Activated CD8-positive, alpha-beta T cell treated with anti-CD3 and anti-CD28 coated beads, Interleukin-2, amount 10 ng/mL, durations not matched to agents 7 days and 5 days (primary cell): ENCODE measurements around the gene RBM24. TPM values are rescaled to one million over a fixed set of nuclear protein-coding genes. Genes with fewer than 3 reads are reported as not detected.

Experiments
- ATAC-seq: fragments of 150-1000 bp; cut with Tn5 transposase; one replicate; pipeline ENCODE4 v1.10.0; 2021; ENCODE audit warnings: moderate library complexity
- CTCF ChIA-PET: fragments of 350-600 bp; sonication (Branson Sonifier 250); formaldehyde crosslinking; loops from one replicate; lab custom pipeline; 2021; ENCODE audit warnings: antibody characterized with exemption; lab: Charles Lee
- POLR2A ChIA-PET: fragments of 350-600 bp; sonication (Branson Sonifier 250); formaldehyde crosslinking; loops from one replicate; lab custom pipeline; 2021; ENCODE audit warnings: antibody characterized with exemption; lab: Charles Lee
- DNase-seq: peaks from one replicate; pipeline ENCODE4 v3.0.0-alpha.2; 2020
- H3K27ac Mint-ChIP-seq: one replicate; pipeline ENCODE4 v1.8.0; 2021; ENCODE audit warnings: mild to moderate bottlenecking, mixed read lengths
- H3K27me3 Mint-ChIP-seq: one replicate; pipeline ENCODE4 v1.8.0; 2021; ENCODE audit warnings: low read depth, mixed read lengths
- H3K36me3 Mint-ChIP-seq: one replicate; pipeline ENCODE4 v1.8.0; 2021; ENCODE audit warnings: low read depth, mixed read lengths
- H3K4me1 Mint-ChIP-seq: one replicate; pipeline ENCODE4 v1.8.0; 2021; ENCODE audit warnings: low read depth, mixed read lengths
- H3K4me3 Mint-ChIP-seq: one replicate; pipeline ENCODE4 v1.8.0; 2021; ENCODE audit warnings: mild to moderate bottlenecking, mixed read lengths
- H3K9me3 Mint-ChIP-seq: one replicate; pipeline ENCODE4 v1.8.0; 2022; ENCODE audit warnings: mixed read lengths; ENCODE audit not compliant: insufficient read depth
- total RNA-seq, 2 experiments: library from RNA; stranded (reverse); gene quantifications; one replicate each; pipeline ENCODE4 v1.2.3, GENCODE V29; 2021

RBM24 gene
- total RNA-seq, 2 experiments from 2014 or later: not detected

DNA sequence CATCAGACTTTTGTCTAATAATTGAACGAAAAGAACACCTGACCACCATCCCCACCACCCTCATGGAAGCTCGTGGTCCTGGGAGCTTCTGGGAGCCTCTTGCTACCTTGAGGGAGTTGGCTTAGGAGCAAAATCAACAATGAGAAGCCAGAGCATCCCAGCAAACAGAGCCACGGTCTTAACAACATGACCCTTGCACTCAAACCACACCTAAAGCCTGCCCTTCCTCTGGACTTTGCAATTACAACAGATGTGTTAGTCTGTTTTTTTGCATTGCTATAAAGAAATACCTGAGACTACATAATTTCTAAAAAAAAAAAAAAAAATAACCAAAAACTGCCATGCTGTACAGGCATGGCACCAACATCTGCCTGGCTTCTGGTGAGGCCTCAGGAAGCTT lies 9.5 kb upstream of the RBM24 start:
- CTCF ChIA-PET: no interaction called here

DNA sequence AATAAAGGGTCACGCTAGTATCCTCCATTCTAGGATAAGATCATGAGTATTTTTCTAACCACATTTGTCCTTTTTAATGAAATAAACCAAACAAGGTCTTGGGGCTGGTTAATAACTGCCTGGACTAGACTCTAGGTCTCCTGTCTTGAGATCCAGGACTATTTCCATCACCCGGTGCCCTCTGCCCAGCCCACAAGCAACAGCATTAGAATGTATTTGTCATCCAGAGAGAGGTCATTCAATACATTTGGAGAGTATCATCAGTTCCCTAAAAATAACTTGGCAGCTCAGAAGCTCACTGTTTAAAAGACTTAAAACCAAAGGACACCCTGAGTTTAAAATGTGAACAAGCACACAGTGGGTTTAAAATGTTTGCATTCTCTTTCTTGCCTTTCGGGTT lies 4.4 kb upstream of the RBM24 start:
- DNase-seq (no peak), ATAC-seq (no peak)
- Mint-ChIP-seq H3K4me3 (no peak overlapping the region), H3K27me3 (peaks cover 36% of the 10 kb centered on the region), H3K27ac (no peak overlapping the region), H3K36me3 (no peaks in the 10 kb centered on the region), H3K4me1 (peaks cover 5% of the 10 kb centered on the region), H3K9me3 (no peaks in the 10 kb centered on the region)
- ChIA-PET POLR2A (no interaction called here), CTCF (no interaction called here)

More for the DNA sequence above, 9.5 kb upstream of the RBM24 start:
- POLR2A ChIA-PET: no interaction called here
- no peaks in the 10 kb centered on the region for H3K36me3 Mint-ChIP-seq
- no peaks in the 10 kb centered on the region for H3K4me1 Mint-ChIP-seq
- H3K27me3 Mint-ChIP-seq: peaks cover 1% of the 10 kb centered on the region
- no peaks in the 10 kb centered on the region for H3K9me3 Mint-ChIP-seq
- ATAC-seq (no peak), DNase-seq (no peak)
- H3K27ac Mint-ChIP-seq: no peak overlapping the region
- no peak overlapping the region for H3K4me3 Mint-ChIP-seq

DNA sequence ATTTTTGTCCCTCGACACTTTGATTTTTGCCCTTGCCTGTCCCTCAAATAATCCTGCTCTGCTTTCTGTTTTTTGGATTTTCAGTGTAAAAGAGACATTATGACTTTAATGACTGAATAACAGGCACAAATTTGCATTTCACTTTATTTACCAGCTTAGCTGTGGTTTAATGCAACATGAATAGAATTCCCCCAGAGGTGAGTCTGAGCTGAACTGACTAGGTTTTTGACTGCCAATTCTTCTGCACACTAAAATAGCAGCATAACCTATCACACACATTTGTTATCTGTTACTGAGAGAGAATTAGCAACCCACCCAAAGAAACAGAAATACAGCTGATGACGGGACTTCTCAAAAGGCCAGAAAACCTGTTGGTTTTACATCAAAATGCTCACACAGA lies 3.9 kb upstream of the RBM24 start:
- Mint-ChIP-seq H3K4me1 (peaks cover 10% of the 10 kb centered on the region), H3K9me3 (no peaks in the 10 kb centered on the region), H3K36me3 (no peaks in the 10 kb centered on the region), H3K27me3 (peaks cover 41% of the 10 kb centered on the region), H3K4me3 (no peak overlapping the region), H3K27ac (no peak overlapping the region)
- CTCF ChIA-PET: no interaction called here
- POLR2A ChIA-PET: no interaction called here
- DNase-seq: no peak
- no peak for ATAC-seq

DNA sequence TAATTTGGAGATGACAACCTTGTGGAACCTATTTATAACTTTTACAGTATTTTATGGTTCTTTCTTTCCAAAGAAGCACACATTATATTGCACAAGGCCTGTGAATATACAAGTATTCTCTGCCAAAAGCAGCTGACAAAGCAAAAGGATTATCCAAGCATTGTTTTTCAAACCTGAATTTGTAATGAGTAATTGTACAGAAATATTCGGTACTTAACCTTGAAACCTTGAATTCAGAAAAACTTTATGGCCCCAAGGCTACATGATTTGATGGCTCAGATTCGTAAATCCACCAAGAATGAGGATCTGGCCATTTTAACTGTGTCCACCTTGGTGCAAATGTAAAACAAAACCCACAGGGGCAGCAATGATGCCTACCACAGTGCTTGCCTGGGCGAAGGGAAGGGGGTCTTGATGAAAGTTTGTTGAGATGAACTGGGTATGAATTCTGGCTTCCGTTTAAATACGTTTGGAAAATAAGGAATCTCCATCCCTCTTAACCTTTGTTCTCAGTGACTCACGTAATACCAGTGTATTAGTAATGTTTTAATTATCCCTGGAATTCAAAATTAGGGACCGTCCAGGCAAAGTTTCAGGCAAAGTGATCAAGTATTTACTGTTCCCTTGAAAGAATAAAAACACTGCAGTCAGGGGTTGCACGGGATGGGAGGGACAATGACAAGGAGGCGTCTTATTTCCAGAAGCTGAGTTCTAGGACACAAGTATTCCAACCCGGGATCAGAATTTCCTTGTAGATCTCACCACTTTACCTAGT lies 2.7 kb upstream of the RBM24 start:
- ATAC-seq: no peak
- POLR2A ChIA-PET: no interaction called here

DNA sequence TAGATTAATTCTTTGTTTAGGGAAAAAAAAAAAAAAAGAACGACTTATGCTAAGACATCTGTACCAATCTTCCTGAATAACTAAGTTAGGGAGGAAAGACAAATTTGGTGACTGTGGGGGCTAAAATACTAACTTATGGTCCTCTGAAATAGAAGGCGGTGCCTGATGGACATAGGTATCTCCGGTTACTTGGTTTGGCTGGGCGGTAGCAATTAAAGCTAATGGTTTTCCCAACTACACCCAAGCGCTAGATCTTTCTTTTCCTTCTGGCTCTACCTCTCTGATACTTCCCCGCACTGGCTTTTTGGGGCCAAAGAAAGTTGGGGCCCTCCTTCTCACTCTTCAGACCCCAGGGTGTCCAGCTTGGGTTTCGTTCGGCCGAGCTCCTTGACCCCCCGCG lies 1.0 kb upstream of the RBM24 start:
- no peak for ATAC-seq
- Mint-ChIP-seq H3K27me3 (peaks cover 52% of the 10 kb centered on the region), H3K36me3 (no peaks in the 10 kb centered on the region)

More for the DNA sequence above, 2.7 kb upstream of the RBM24 start:
- peaks cover 50% of the 10 kb centered on the region for H3K27me3 Mint-ChIP-seq
- no peaks in the 10 kb centered on the region for H3K9me3 Mint-ChIP-seq
- peaks cover 10% of the 10 kb centered on the region for H3K4me1 Mint-ChIP-seq
- no peak for DNase-seq
- no peaks in the 10 kb centered on the region for H3K36me3 Mint-ChIP-seq
- no peak overlapping the region for H3K27ac Mint-ChIP-seq
- no peak overlapping the region for H3K4me3 Mint-ChIP-seq
- CTCF ChIA-PET: no interaction called here

DNA sequence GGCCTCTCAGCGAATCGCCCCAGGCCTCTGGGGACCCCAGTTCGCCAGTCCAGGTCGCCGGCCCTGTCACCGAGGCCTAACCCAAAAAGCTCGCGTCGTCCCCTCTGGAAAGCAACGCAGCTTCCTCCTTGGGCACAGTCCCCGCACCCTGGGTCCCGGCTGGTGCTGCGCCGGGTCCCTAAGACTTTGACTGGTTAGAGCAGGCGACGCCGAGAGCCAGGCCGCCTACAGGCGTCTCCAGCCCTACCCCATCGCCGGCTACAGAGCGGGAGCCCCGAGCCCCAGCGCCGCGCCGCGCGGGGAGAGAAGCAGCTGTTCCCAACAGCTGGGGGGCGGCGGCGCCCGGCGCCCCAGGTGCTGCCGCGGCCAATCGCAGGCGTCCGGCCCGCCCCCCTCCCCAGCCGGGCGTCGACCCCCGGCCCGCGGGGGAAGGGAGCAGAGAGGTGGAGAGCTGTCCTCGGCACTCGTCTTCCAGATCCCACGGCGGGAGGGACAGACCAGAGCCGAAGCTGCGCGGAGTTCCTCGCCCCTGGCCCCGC lies 540 bp upstream of the RBM24 start:
- ATAC-seq (no peak), DNase-seq (no peak)

More for the DNA sequence above, 1.0 kb upstream of the RBM24 start:
- CTCF ChIA-PET: no interaction called here
- Mint-ChIP-seq H3K9me3 (no peaks in the 10 kb centered on the region), H3K4me3 (no peak overlapping the region), H3K27ac (no peak overlapping the region), H3K4me1 (peaks cover 10% of the 10 kb centered on the region)
- POLR2A ChIA-PET: no interaction called here
- DNase-seq: no peak

DNA sequence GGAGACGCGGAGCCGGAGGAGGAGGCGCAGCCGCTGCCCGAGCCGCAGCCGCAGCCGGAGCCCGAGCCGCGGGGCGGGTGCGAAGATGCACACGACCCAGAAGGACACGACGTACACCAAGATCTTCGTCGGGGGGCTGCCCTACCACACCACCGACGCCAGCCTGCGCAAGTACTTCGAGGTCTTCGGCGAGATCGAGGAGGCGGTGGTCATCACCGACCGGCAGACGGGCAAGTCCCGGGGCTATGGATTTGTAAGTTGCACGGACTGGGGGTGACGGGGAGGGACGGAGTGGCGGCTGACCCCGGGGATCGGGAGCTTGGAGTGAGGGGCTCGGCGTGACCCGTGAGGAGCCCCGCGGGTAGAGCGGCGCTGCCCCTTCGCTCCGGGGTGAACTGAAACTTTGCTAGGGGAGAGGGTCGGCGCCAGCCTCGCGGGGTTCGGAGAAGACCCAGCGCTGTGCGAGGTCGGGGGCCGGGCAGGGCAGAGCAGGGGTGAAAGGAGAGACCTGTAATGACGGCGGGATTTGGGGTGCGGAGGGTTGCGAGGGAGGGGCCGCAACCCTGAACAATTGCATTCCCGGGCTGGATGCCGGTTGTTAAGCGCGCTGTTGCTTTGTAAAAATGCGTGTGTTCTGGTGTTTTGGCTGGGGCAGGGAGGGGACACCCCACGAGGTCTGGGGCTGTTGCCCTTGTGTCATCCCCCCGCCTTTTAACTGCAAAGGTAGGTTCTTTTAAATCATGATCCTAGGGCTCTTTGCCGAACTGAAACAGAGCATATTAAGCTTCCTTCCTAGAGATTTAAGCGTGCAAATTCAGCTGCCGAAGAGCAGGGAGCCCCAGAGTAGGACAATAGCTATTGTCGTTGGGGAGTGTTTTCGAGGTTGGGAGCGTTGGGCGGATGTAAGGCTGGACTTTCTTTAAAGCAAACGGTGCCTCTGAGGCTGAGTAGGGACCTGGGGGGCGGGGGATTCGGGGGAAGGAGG lies 628 bp downstream of the RBM24 start:
- peak overlapping the region; percentile 62 for H3K4me3 Mint-ChIP-seq
- H3K27me3 Mint-ChIP-seq: peaks cover 56% of the 10 kb centered on the region
- CTCF ChIA-PET: no interaction called here
- H3K36me3 Mint-ChIP-seq: no peaks in the 10 kb centered on the region
- DNase-seq: no peak
- POLR2A ChIA-PET: no interaction called here
- peaks cover 10% of the 10 kb centered on the region for H3K4me1 Mint-ChIP-seq
- H3K27ac Mint-ChIP-seq: peak overlapping the region; percentile 63
- no peak for ATAC-seq
- no peaks in the 10 kb centered on the region for H3K9me3 Mint-ChIP-seq

More for the DNA sequence above, 540 bp upstream of the RBM24 start:
- Mint-ChIP-seq H3K9me3 (no peaks in the 10 kb centered on the region), H3K36me3 (no peaks in the 10 kb centered on the region), H3K27ac (no peak overlapping the region), H3K27me3 (peaks cover 54% of the 10 kb centered on the region), H3K4me1 (peaks cover 10% of the 10 kb centered on the region), H3K4me3 (no peak overlapping the region)
- ChIA-PET CTCF (no interaction called here), POLR2A (no interaction called here)

DNA sequence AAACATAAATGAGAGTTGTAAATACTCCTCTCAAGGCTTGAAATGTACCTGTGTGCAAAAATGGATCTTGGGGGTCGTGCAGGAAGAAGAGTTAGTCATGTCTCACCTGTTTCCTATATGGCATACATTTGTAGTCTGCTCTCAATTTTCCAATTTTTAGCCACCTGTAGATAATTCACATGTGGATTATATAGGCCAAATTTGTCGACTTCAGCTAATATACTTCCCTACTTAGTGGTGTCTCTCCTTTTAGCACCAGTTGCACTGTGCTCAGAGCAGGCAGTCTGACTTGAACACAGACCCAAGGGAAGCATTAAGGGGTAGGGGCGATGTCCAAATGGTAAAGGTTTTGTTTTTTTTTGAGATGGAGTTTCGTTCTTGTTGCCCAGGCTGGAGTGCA lies 1.9 kb downstream of the RBM24 start:
- Mint-ChIP-seq H3K4me3 (no peak overlapping the region), H3K27ac (no peak overlapping the region)

DNA sequence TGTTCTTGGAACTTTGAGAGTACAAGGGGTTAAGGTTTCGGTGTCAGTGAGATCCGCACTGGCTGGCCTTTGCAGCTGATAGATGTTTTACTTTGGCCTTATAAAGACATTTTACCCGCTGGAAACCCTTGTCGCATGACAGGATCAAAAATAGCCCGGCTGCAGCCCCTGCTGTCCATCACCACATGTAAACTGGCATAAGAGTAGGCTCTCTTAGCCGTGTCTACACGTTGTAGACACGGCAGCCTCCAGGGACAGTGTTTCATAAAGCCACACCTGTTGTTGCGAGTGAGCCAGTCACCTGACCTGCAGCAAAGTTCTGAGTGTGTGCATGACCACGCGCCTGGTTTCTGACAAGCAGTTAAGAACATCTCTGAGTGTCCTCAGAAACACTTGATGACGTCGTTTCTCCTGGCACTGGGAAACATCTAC lies 8.5 kb downstream of the RBM24 start:
- Mint-ChIP-seq H3K4me3 (no peak overlapping the region), H3K36me3 (no peaks in the 10 kb centered on the region), H3K4me1 (no peaks in the 10 kb centered on the region), H3K27ac (no peak overlapping the region), H3K9me3 (no peaks in the 10 kb centered on the region), H3K27me3 (peaks cover 10% of the 10 kb centered on the region)
- POLR2A ChIA-PET: no interaction called here
- ATAC-seq (no peak), DNase-seq (no peak)
- CTCF ChIA-PET: no interaction called here

More for the DNA sequence above, 1.9 kb downstream of the RBM24 start:
- H3K27me3 Mint-ChIP-seq: peaks cover 50% of the 10 kb centered on the region
- H3K36me3 Mint-ChIP-seq: no peaks in the 10 kb centered on the region
- ATAC-seq: no peak
- H3K4me1 Mint-ChIP-seq: peaks cover 10% of the 10 kb centered on the region
- DNase-seq: no peak
- no peaks in the 10 kb centered on the region for H3K9me3 Mint-ChIP-seq
- CTCF ChIA-PET: no interaction called here
- POLR2A ChIA-PET: no interaction called here

DNA sequence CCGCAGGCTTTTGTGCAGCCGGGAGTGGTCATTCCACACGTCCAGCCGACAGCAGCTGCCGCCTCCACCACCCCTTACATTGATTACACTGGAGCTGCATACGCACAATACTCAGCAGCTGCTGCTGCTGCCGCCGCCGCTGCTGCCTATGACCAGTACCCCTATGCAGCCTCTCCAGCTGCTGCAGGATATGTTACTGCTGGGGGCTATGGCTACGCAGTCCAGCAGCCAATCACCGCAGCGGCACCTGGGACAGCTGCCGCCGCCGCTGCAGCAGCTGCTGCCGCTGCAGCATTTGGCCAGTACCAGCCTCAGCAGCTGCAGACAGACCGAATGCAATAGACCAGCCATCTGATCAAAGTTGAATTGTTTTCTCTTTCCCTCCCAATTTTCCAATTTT lies 10.6 kb downstream of the RBM24 start:
- CTCF ChIA-PET: no interaction called here
- H3K4me3 Mint-ChIP-seq: no peak overlapping the region
- DNase-seq: no peak
- H3K9me3 Mint-ChIP-seq: no peaks in the 10 kb centered on the region
- H3K36me3 Mint-ChIP-seq: no peaks in the 10 kb centered on the region
- ATAC-seq: no peak
- POLR2A ChIA-PET: no interaction called here
- no peak overlapping the region for H3K27ac Mint-ChIP-seq
- H3K4me1 Mint-ChIP-seq: no peaks in the 10 kb centered on the region
- H3K27me3 Mint-ChIP-seq: peaks cover 3% of the 10 kb centered on the region

DNA sequence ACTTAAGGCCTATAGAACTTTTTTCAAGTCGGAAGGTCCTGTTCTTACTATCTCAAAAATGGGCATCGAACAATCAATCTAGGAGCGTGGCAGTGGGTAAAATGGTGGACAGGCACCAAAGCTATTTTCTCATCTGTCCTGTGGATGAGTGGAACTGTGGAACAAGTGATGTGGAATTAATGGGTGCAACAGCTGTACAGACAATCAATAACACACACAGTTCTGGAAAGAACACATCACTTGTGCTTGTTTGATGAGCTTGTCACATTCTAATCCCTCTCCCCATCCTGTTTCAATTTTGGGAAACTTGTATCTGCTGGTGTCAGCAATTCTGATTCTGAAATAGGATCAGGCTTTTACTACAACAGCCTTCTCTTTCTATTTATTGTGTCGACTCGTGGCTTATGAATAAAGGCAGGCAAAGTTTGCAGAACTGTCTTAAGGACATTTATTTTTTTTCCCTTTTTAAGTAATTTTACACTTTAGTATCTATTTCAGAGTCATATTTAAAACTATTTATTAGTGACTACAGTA lies 11.5 kb downstream of the RBM24 start:
- CTCF ChIA-PET: no interaction called here
- H3K4me3 Mint-ChIP-seq: no peak overlapping the region
- DNase-seq: no peak
- peaks cover 8% of the 10 kb centered on the region for H3K27me3 Mint-ChIP-seq
- no peaks in the 10 kb centered on the region for H3K9me3 Mint-ChIP-seq
- H3K27ac Mint-ChIP-seq: no peak overlapping the region
- no peak for ATAC-seq
- POLR2A ChIA-PET: interaction anchor here (0.6 kb wide), 1 partner anchor 402 kb away, joined by 3 read pairs; no protein-coding TSS in a partner anchor
- H3K36me3 Mint-ChIP-seq: no peaks in the 10 kb centered on the region
- H3K4me1 Mint-ChIP-seq: no peaks in the 10 kb centered on the region
